ENCODE measurements around the gene PLEKHA4.
"Not testable (repeated sequence)": the region's sequence is repeated elsewhere in the genome, so short reads cannot be mapped to it uniquely, and the experiment has no call there.

PLEKHA4 gene

GRCh38 chr19:48798937-48799336 lies 69.5 kb downstream of the PLEKHA4 start:
- peak in 5 of 51 donors; percentile 9 to 59 (median 33) for DNase-seq

GRCh38 chr19:48797103-48797502 lies 71.3 kb downstream of the PLEKHA4 start:
- no peak for DNase-seq

GRCh38 chr19:48796298-48797083 lies 71.9 kb downstream of the PLEKHA4 start:
- no peak for DNase-seq

- DNase-seq: peak in 3 of 51 donors; percentile 32 to 66 (median 52)
Observed at GRCh38 chr19:48795685-48796070, 72.7 kb downstream of the PLEKHA4 start.

DNA sequence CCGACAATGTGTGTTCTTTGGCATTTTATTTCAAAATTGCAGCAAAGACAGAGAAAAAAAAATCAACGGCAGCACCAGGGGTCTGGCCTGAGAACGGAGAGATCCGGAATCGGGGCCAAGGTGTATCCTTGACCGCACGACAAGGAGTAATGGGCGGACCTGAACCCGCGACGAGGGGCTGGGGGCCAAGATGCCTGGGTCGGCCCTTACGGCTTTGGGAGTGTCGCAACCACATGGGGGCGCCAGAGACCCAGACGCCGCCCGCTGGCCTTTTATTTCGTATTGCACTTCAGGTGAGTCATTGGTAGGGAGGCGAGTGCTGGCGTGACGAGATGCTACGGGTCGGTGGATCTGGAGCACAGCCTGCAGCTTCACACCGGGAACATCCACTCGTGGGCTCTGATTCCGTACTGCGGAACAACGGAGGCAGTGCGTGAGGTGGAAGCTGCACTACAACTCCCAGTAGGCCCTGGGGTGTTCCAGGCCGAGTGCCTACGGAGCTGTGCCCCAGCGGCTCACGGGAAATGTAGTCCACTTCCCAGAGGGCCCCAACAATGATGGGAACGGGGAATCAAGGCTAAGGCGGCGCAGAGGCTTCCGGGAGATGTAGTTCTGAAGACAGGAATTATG lies 73.2 kb downstream of the PLEKHA4 start:
- DNase-seq: peak; percentile 42 to 97 (median 89)

GRCh38 chr19:48794291-48794690 lies 74.1 kb downstream of the PLEKHA4 start:
- DNase-seq: no peak

DNA sequence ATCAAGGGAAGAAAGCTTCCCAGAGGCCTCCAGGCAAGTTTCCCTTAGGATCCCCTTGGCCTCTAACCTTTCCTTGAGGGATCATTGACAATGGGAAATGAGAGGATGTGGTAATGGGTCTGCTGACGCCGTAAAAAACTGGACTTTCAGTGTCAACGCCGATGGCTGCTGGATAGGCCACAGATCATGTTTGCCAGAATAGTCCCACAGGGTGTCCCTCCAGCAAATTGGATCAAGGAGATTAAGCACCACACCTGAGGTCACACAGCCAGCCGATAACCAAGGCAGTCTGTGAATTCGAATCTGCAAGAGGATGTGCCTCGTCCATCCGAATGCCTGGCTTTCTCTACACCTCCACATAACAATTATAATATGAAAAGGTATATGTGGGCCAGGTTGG lies 75.1 kb downstream of the PLEKHA4 start:
- DNase-seq: no peak

DNA sequence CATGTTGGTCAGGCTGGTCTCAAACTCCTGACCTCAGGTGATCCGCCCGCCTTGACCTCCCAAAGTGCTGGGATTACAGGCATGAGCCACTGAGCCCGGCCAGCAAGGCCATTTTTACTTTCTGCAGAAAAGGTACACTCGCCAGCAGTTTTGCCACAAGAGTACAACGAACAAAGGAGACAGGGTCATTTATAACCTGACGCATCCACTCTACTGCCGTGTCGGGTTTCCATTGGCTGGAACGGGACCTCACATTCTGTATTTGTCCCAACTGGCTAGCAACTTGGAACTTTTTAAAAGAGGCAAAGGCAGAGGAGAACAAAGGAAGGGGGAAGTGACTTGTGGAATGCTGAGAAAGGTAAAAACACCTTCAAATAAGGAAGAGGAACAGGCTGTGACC lies 81.1 kb downstream of the PLEKHA4 start:
- DNase-seq: not testable (repeated sequence)
